GM20431 (cell line): ENCODE measurements around the gene RARG.
"Not testable (repeated sequence)": the region's sequence is repeated elsewhere in the genome, so short reads cannot be mapped to it uniquely, and the experiment has no call there.

ENCODE experiments used
- in situ Hi-C: fragments of 300-500 bp; cut with MseI, MboI; formaldehyde crosslinking; loops from one replicate; pipeline ENCODE4 v1.15.0; 2020; ENCODE audit warnings: low sequenced_read_pairs; ENCODE audit not compliant: unreplicated experiment

Gene RARG

DNA sequence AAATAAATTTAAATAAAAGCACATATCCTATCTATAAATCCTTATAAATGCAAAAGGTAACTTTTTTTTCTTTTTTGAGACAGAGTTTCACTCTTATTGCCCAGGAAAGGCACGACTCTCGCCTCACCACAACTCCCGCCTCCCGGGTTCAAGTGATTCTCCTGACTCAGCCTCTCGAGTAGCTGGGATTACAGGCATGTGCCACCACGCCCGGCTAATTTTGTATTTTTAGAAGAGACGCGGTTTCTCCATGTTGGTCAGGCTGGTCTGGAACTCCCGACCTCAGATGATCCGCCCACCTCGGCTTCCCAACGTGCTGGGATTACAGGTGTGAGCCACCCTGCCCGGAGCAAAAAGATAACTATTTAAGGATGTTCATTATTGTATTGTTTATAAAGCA, 53.2 kb downstream of the RARG start:
- in situ Hi-C loops: not testable (repeated sequence)

DNA sequence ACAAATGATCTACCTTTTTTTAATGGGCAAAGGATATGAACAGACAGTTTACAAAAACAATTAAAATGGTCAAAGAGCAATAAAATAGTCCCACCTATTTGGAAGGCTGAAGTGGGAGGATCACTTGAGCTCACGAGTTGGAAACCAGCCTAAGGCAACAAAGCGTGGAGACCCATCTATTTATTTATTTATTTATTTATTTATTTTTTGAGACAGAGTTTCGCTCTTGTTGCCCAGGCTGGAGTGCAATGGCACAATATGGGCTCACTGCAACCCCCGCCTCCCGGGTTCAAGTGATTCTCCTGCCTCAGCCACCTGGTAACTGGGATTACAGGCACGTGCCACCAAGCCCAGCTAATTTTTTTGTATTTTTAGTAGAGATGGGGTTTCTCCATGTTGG, 54.6 kb downstream of the RARG start:
- in situ Hi-C loops: not testable (repeated sequence)

DNA sequence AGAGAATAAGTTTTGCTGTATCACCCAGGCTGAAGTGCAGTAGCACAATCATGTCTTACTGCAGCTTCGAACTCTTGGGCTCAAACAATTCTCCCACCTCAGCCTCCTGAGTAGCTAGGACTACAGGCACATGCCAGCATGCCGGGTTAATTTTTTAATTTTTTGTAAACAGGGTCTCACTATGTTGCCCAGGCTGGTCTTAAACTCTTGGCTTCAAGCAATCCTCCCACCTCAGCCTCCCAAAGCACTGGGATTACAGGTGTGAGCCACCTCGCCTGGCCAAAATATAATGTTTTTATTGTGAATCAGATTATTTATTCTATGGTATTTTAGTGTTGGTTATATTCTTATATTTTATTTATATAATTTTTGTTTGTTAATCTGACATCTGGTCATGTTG, 55.3 kb downstream of the RARG start:
- in situ Hi-C loops: no loop called here

DNA sequence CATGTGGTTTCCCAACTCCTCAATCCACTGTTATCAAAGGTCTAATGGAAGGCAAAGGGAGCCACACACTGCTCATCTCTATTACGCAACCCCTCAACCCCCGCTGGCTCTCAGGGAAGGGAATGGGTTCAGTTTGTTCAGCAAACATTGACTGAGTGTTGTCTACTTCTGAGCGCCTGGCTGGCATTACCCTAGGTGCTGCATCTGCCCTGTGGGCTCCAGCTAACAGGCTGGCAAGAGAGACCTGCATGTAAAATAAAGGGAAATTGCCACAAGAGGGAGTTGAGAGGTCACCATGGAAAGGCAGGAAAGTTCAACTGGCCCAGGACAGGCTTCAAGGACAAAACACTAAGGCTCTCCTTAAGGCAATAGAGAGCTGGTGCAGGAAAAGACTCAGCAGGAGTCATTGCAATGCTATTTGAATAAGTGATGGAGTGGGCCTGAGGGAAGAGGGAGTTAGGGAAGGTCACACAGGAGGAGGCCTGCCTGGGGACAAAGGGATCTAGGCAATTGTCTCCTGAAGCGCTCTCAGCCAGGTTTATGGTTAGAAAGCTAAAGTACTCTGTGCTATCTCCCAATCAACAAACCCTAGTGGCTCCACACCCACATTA, 57.0 kb downstream of the RARG start:
- in situ Hi-C loops: no loop called here

DNA sequence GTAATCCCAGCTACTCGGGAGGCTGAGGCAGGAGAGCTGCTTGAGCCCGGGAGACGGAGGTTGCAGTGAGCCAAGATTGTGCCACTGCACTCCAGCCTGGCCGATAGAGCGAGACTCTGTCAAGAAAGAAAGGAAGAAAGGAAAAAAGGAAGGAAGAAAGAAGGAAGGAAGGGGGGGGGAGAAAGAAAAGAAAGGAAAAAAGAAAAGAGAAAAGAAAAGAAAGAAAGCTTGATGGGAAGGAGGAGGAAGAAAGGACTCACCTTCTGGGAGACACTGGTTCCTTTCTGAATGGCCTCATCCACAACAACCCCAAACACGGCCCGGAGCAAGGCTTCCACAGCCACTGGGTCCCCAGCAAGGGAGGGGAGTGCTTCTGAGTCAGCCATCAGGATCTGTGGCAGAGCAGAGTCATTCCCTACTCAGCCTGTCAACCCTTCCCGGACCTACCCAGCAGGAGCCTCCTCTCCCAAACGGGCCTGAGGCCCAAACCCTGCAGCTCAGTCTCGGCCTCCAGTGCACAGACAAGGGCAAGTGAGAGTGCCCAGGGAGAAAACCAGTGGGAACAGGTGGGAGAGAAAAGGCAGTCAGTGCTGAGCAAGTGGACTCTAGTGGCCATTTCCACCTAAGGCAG, 58.8 kb downstream of the RARG start:
- in situ Hi-C loops: no loop called here

DNA sequence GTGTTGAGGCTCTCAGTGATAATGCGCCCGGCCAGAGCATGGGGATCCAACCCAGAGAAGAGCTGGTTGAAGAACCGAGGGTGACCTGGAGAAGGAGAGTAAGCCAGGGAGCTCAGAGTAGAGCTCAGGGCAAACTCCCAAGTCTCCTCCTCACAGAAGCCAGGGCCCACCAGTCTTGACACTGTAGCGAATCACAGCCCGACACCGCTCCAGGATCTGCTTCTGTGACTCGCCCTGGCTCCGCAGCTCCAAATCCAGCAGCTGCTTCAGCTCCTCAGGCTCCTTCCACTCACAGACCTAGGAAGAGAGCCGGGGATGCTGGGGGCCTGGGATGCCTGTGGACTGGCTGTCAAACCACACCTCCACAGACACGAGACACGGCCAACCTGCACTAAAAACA, 59.7 kb downstream of the RARG start:
- in situ Hi-C loops: no loop called here

DNA sequence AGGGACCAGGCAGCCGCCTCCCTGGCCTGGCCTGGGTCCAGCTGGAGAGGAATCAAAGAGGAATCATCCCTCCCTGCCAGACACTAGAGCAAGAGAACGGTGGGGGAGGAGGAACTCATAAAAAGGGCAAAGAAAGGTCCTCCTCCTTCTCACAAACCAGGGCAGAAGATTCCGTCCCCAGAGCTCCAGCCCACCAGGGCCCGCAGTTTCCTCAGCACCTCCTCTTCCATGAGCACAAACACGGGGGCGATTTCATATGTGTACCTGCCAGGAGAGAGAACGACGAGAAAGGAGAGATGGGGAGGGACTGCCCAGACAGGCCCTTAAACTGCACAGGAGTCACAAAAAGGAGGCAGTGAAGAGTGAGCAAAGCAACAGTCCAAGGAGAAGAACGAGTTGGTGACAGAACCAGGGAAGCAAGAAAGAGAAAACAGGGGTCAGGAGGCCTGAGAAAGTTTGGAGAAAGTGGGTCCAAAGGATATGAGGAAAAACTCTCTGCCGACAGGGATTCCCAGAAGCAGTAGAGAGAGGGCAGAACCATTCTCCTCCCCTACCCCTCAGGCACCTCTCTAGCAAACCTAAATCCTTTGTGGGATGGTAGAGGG, 60.2 kb downstream of the RARG start:
- in situ Hi-C loops: no loop called here

DNA sequence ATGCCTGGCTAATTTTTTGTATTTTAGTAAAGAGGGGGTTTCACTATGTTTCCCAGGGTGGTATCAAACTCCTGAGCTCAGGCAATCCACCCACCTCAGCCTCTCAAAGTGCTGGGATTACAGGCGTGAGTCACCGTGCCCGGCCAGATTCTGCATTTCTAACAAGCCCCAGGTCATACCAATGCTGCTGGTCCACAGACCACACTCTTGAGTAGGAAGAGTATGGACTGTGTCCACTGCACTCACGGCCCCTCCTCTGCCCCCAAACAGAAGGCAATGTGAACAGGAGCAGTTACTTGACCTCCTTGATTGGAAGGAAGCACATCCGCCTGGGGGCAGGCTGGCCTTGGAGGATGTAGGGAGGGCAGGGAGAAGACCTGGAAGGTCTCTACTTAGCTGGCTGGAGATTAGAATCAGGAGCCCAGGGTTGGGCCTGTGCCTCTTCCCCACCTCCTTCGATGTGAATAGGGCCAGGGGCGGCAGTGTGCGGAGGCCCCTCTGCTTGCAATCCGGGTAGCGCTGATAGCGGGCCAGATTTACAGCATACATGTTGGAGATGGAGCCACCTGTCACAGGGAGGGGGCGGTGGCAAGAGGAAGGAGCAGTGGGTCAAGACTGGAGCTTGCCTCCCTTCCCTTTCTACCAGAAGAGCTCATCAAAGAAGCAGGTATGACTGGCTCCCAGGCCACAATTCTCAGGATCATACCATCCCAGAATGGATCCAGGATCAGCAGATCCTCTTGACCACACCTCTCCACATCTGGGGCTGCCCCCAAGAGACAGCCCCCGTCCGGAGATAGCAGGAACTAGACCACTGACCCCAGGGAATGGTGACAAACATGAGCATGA, 60.9 kb downstream of the RARG start:
- in situ Hi-C loops: no loop called here

DNA sequence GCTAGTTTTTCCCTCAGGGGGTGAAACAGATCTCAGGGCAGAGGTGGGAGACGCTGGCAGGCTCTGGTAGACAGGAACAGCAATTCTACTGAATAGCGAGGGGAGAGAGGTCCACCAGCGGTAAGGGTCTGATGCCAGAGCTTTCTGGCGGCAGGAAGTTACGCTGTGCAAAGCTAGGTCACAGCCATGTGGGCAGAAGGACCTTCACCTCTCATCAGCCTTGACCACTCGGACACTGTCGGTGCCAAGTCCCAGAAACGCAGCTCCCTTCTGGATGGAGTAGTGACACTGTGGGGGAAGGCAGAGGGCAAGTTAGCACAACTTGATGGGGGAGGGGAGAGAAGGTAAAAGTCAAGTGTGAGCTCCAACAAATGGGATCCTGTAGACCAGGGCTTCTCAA, 61.8 kb downstream of the RARG start:
- in situ Hi-C loops: no loop called here

DNA sequence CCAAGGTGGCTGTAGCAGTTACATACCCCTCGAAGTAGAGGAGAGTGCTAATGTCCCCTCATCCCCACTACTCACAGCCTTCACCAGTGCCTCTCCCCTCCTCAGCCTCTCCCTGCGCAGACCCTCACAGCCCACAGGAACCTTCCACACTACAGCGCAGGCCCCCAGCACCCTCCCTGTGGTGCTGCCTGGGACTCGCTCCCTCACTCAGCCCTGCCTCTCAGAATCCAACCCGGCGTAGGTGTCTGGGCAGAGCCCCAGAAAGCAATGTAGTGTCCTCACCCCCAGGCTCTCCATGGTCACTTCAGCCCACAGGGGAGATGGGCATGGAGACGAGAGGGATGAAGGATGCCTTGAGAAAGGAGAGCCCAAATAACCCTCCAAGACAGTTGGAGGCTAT, 62.4 kb downstream of the RARG start:
- in situ Hi-C loops: no loop called here

DNA sequence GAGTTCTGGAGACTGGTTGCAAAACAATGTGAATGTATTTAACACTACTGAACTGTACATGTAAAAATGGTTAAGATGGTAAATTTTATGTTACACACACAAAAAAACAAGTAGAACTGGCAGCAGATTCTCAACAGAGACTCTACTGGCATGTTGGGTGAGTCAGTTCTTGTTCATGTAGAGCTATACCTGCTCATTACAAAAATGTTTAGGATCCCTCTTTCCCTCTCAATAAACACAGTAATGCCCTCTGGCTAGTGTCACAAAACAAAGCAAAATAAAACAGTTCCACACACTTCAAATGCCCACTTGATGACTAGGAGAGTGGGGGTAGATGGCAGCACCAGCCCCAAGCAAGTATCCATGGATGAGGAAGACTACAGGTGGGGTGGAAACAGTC, 65.2 kb downstream of the RARG start:
- in situ Hi-C loops: no loop called here

DNA sequence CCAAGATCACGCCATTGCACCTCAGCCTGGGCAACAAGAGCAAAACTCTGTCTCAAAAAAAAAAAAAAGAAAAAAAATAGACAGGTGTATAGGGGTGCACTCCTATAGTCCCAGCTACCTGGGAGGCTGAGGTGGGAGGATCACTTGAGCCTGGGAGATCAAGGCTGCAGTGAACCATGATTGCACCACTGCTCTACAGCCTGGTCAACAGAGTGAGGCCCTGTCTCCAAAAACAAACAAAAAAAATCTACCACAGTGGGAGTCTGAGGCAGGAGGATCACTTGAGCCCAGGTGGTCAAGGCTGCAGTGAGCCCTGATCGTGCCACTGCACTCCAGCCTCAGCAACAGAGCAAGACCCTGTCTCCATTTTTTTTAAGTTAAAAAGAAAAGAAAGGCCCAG, 69.0 kb downstream of the RARG start:
- in situ Hi-C loops: not testable (repeated sequence)

DNA sequence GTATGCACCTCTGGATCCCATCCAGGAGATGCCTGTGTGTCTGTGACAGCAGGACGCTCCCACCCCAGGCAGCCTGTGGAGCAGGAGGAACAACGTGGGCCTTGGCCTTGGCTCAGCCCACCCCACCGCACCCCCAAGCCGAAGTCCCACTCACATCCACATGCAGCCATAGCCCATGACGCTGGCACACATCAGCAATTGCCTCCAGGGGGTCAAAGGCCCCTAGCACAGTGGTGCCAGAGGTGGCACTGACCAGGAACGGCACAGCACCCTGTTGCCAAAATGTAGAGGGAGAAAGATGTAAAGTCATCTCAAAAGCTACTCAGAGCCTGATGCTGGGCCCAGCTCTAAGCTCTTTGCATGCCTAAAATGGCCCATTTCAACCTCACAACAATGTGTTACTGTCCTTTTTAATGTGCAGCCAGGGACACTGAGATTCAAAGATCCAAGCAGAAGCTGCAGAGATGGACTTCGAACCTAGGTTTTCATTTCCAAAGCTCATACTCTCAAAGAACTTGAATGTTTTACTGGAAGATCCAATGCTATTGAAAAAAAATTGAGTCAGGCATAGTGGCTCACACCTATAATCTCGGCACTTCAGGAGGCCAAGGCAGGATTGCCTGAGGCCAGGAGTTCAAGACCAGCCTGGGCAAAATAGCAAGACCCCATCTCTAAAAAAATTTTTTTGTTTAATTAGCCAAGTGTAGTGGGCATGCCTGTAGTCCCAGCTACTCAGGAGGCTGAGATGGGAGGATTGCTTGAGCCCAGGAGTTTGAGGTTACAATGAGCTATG, 70.7 kb downstream of the RARG start:
- in situ Hi-C loops: no loop called here

DNA sequence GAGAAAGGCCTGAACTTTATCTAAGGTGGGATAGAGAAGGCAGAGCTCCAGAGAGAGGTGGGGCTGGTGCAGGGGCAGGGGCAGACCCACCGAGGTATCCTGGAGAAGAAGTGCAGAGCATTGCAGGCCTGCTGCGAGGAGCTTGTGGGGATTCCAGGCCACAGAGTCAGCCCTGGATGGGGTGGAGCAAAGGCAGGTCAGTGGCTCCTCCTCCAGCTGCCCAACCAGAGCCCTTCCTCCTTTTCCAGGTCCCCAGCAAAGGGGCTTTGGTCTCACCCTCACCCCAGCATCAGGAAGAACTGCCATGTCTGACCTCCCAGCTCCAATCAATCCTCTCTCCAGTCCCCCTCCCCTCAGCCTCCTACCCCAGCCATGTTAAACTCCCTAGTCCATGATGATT, 71.3 kb downstream of the RARG start:
- in situ Hi-C loops: no loop called here
